NCI-H460 (cell line): ENCODE data around the gene ZNF576. TPM values are rescaled to one million over a fixed set of nuclear protein-coding genes. Genes with fewer than 3 reads are reported as not detected.
"Not testable (repeated sequence)": the region's sequence is repeated elsewhere in the genome, so short reads cannot be mapped to it uniquely, and the experiment has no call there.

Experiments used
- DNase-seq: peaks from one replicate; pipeline ENCODE4 v3.0.0-alpha.2; 2016; ENCODE audit warnings: low read depth; ENCODE audit errors: extremely low read depth
- polyA plus RNA-seq: library from polyadenylated mRNA; depleted of rRNA; stranded (reverse); fragments of >200 nt; gene quantifications from 2 replicates; pipeline ENCODE4 v1.2.3, GENCODE V29; 2014; cell fraction: nucleus; rRNA removed
- total RNA-seq: library from RNA; depleted of rRNA; stranded (reverse); fragments of >200 nt; shearing (Covaris generic); gene quantifications from 2 replicates; pipeline ENCODE4 v1.2.3, GENCODE V29; 2014; rRNA removed

ZNF576 gene
- 4.4 and 4.6 TPM in 2 replicates for total RNA-seq
- polyA plus RNA-seq: 21.7 and 30.3 TPM in 2 replicates

GRCh38 chr19:43595999-43596841, at the start of gene ZNF576, which contains the start of gene IRGQ:
Gene ZNF576, plus strand, starts transcription at chr19:43596595. Its CDS starts 514 bp downstream, at chr19:43597109.
Gene IRGQ, minus strand, starts transcription at chr19:43596134. Its CDS starts 796 bp downstream, at chr19:43595338.
- DNase-seq: peak; percentile 99

- not testable (repeated sequence) for DNase-seq
Observed at GRCh38 chr19:43547926-43548325, 48.5 kb upstream of the ZNF576 start.

GRCh38 chr19:43548706-43549105, 47.7 kb upstream of the ZNF576 start:
- DNase-seq: no peak

GRCh38 chr19:43551399-43552197, 44.8 kb upstream of the ZNF576 start:
- no peak for DNase-seq

GRCh38 chr19:43552198-43552450, 44.3 kb upstream of the ZNF576 start:
- DNase-seq: no peak

GRCh38 chr19:43552616-43553015, 43.8 kb upstream of the ZNF576 start:
- DNase-seq: no peak

GRCh38 chr19:43553656-43554055, 42.7 kb upstream of the ZNF576 start:
- DNase-seq: no peak

GRCh38 chr19:43554317-43554895, 42.0 kb upstream of the ZNF576 start:
- DNase-seq: no peak

- DNase-seq: peak; percentile 59
Observed at GRCh38 chr19:43555185-43555770, 41.1 kb upstream of the ZNF576 start.

GRCh38 chr19:43560687-43561086, 35.7 kb upstream of the ZNF576 start:
- peak; percentile 14 for DNase-seq

GRCh38 chr19:43561139-43561970, 35.0 kb upstream of the ZNF576 start:
- DNase-seq: no peak

GRCh38 chr19:43562226-43562697, 34.1 kb upstream of the ZNF576 start:
- no peak for DNase-seq

- peak; percentile 52 for DNase-seq
Observed at GRCh38 chr19:43562698-43563241, 33.6 kb upstream of the ZNF576 start.

- DNase-seq: no peak
Observed at GRCh38 chr19:43563816-43564457, 32.5 kb upstream of the ZNF576 start.

GRCh38 chr19:43564800-43565199, 31.6 kb upstream of the ZNF576 start:
- no peak for DNase-seq

- no peak for DNase-seq
Observed at GRCh38 chr19:43569657-43570056, 26.7 kb upstream of the ZNF576 start.

- DNase-seq: no peak
Observed at GRCh38 chr19:43570174-43570791, 26.1 kb upstream of the ZNF576 start.

GRCh38 chr19:43572171-43572588, 24.2 kb upstream of the ZNF576 start:
- DNase-seq: no peak
